ENCODE results near the gene NFIL3.
"Not testable (repeated sequence)": the region's sequence is repeated elsewhere in the genome, so short reads cannot be mapped to it uniquely, and the experiment has no call there.

NFIL3 gene

DNA sequence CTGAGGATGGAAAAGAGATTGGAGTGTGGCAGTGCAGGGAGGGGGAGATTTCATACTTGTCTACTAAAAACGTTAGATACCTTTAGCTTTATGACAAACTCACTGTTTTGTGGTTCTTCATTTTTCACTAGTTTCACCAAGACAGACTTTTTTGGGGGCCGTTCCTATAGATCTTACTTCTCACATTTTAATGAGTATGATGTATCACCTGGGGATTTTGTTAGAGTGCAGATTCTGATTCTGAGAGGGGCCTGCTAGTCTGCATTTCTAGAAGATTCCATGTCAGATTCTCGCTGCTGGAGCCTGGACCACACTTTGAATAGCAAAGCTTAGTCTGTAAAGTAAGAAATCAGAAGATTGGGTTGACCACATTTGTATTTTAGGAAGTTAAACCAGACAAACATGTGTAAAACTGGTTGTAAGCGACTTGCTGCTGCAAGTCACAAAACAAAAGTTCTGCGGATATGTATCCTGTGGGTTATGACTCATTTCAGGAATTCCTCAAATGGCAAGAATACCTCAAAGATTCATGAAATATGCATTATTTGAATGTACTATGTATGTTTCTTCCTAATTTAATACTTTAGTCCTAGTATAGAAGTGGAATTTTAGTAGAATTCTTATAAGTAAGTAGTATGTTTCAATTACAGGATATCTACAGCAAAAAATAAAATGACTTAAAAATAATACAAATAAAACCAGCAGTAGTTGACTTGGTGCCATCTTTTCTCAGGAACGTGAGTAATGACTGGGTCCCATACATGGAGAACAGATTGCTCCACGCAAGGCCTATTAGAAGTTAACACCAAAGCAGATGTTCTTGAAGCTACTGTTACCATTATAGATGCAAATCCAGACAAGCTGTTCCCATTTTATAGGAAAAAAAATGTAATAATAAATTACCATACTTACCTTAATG lies 27.8 kb downstream of the NFIL3 start:
- DNase-seq (ENCODE audit: low read depth in 3 of 3) = no peak

DNA sequence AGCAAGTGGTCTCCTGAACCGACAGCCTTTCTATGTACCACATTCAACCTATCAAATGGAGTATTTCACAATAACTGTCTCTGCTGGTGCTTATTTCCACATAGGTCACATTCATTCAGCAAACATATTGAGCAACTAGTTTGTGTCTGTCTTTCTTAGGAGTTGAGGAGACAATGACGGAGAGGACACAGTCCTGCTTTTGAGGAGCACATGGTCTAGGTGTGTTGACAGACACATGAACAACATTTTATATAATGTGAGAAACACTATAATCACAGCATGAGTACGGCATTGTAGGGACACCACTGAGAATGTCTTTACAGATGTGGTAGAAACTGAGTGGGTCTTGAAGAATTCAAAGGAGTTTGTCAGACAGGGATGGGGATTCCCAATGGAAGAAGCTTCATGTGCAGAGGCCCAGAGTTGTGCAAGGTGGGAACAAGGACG lies 28.5 kb downstream of the NFIL3 start:
- DNase-seq (ENCODE audit: low read depth in 3 of 3) = no peak

DNA sequence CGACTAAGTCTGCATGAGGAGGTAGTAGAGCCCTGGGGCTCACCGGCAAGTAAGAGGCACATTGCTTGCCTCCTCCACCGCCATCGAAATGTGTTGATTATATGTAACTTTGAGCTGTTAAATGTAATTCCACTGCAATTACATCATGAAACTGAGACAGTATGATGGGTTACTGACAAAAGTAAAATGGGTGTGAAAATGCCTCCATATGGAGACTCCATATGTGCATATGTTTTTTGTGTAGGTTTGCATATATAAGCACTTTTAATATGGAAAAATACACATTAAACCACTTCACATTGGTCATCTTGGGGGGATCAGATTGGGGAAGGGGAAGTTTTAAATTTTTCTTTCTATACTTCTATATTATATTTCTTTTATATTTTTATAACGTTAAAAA lies 29.8 kb downstream of the NFIL3 start:
- no peak for DNase-seq (ENCODE audit: low read depth in 3 of 3)

DNA sequence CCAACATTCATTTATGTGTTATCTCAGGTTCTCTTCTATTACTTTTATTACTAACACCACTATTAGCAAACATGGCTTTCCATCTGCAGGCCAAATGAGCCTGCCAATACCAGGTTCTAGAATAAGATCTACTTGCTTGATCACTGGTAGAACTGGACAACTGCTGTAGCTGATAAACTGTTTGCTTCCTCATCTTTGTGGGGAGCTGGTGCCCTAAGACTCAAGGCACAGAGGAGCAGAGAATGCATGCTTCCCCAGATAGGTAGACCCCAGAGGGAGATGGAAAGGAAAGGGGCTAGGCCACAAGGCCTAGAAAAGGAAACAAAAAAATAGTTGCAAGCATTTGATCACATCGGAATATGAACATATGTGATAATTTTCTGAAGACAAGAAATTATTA lies 31.2 kb downstream of the NFIL3 start:
- no peak for DNase-seq (ENCODE audit: low read depth in 3 of 3)

DNA sequence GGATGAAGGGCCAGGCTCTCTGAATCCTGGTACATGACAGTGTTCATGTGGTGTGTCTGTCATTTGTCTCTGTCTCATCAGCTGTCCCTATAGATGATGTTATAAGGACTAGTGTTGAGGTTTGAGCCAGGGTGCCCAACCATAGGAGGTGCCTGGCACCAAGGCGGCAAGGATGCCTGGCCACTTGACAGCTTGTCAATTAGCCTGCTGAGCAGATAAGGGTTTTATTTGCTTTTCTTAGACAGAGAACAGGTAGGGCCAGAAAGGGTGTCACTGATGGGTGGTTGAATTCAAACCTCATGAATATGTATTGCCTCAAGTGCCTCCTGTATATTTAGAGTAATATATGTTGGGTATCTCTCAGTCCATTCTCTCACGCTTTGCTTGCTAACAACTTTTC lies 31.8 kb downstream of the NFIL3 start:
- no peak for DNase-seq (ENCODE audit: low read depth in 3 of 3)

DNA sequence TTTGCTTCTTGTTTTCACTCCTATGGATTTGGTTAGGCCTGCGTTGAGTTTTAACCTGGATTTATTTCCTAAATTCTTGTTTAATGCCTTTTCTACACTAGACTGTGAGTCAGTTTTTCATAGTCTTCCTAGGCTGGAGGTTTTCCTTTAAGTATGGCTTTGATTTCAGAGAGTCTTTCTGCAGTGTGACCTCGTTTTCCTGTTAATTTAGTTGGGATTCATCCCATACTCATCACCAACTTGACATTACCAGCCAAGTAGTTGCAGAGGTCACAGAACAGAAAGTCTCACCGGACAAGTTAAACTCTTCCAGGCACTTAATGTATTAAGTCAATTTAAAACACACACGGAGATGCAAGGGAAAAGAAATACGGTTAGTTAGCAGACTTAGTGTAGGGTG lies 32.2 kb downstream of the NFIL3 start:
- DNase-seq (ENCODE audit: low read depth in 3 of 3) = no peak

DNA sequence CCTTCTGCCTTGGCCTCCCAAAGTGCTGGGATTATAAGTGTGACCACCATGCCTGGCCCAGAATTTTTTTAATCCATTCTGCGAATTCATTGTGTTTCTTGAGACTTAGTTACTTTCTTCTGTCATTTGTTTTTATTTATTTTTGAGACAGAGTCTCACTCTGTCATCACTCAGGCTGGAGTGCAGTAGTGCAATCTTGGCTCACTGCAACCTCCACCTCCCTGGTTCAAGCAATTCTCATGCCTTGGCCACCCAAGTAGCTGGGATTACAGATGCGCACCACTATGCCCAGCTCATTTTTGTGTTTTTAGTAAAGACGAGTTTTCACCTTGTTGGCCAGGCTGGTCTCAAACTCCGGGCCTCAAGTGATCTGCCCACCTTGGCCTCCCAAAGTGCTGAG lies 33.9 kb downstream of the NFIL3 start:
- not testable (repeated sequence) for DNase-seq (ENCODE audit: low read depth in 3 of 3)

DNA sequence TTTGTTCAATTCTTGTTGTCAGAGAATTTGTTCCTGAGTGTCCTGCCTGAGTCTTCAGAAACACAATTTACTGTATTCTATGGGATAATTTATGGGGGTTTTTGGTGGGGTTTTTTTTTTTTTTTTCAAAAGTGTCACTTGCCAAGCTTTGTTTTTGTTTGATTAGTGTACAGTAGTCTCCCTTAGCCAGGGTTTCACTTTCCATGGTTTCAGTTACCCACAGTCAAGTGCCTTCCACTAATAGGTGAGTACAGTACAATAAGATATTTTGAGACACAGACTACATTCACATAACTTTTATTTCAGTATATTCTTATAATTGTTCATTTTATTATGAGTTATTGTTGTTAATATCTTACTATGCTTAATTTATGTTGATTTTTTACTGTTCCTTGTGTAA lies 36.9 kb downstream of the NFIL3 start:
- DNase-seq (ENCODE audit: low read depth in 3 of 3) = no peak

DNA sequence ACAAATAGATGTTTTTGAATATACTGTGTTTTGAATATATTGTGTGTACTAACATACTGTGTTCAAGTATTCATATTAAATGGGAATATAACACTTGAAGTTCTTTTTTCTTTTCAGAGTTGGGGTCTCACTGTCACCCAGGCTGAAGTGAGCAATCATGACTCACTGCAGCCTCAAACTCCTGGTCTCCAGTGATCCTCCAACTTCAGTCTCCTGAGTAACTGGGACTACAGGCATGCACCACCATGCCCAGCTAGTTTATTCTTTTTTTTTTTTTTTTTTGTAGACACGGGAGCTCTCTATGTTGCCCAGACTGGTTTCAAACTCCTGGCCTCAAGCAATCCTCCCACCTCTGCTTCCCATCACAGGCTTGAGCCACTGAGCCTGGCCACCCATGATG lies 38.7 kb downstream of the NFIL3 start:
- DNase-seq (ENCODE audit: low read depth in 3 of 3) = no peak

DNA sequence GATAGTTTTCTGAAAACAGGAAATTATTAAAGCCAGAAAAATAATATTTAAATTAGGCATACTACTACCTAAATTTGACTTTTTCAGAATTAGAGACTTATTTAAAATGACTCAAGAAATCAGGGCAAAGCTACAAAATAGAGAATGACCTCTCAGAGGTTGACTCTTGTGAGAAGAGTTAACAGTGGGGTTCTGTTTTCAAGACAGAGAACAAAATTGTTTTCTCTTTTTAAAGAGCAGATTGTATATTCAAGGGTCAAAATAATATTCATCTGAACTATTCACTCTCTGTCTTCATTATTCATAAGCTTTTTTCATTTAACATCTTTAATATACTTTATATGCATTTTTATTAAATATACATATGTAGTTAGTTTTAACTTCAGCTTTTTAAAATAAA lies 40.1 kb downstream of the NFIL3 start:
- no peak for DNase-seq (ENCODE audit: low read depth in 3 of 3)

DNA sequence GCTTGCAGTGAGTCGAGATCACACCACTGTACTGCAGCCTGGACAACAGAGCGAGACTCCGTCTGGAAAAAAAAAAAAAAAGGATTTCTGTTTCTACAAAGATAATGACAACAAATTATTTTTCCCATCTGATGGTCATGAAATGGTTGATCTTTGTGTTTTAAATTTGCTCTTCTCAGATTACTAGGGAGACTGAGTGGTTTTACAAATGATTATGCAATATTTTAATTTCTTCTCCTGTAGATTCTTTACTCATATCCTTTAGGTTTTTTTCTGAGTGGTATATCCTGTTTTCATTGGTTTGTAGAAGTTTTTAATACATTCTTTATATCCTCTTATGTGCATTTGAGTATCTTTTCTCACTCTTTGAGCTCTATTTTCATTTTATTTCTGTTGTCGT lies 41.3 kb downstream of the NFIL3 start:
- DNase-seq (ENCODE audit: low read depth in 3 of 3) = no peak

DNA sequence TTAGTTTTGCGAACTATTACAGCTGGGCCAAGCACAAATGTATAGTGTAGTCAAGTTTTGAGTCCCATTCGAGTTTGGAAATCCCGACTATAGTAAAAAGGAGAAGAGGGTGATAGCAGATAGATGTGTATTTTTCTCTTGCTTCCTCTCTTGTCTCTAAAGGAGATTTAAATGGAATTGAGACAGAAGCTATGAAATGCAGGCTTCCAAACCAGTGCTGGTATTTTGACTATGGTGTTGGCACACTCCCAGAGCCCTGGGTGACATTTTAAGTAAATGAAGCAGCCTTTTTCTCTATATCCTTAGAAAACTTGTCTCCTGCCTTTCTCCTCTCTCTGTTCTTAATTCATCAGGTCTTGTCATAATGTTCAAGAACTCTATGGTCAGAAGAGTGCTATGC lies 44.2 kb downstream of the NFIL3 start:
- no peak for DNase-seq (ENCODE audit: low read depth in 3 of 3)

DNA sequence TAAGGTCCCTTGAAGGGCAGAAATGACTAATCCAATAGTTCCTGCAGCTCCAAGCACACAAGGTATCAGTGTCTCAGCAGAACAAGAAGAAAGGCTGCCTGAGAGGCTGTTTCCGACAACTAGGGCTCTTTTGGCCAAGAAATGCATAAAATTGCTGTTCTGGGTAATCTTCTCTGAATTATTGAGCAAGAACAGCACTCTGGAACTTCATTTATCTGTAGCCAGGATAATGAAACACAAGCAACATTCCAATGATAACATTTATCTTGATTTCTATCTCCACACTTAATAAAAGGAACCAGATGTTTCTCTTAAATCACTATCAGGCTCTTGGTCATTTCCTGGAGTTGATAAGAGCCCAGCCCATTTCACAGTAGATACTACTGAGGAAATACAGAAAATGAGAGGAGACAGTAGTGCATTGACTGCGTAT lies 44.9 kb downstream of the NFIL3 start:
- no peak for DNase-seq (ENCODE audit: low read depth in 3 of 3)

DNA sequence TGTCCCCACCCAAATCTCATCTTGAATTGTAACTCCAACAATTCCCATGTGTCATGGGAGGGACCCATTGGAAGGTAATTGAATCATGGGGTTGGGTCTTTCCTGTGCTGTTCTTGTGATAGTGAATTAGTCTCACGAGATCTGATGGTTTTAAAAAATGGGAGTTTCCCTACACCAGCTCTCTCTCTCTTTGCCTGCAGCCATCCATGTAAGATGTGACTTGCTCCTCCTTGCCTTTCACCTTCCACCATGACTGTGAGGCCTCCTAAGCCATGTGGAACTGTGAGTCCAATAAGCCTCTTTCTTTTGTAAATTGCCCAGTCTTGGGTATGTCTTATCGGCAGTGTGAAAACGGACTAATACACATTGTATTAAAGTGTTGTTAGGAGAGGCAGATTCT lies 45.6 kb downstream of the NFIL3 start:
- DNase-seq (ENCODE audit: low read depth in 3 of 3) = not testable (repeated sequence)

DNA sequence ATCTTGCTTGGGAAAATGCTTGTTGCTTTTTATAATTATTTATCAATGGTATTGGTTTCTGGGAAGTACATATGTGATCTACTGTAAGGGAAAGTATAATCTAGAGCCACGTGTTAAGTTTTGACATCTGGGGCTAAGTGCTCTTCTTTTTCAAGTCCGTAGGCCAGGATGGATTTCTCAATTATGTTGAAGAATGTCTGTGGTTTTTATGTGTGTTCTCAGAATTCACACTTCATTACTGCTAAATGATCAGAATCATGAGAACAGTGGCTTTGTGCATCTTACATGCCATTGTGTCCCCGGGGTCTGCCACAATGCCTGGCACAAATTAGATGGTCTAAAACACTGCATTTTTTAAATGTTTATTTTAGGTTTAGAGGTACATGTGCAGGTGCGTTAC lies 47.4 kb downstream of the NFIL3 start:
- no peak for DNase-seq (ENCODE audit: low read depth in 3 of 3)

DNA sequence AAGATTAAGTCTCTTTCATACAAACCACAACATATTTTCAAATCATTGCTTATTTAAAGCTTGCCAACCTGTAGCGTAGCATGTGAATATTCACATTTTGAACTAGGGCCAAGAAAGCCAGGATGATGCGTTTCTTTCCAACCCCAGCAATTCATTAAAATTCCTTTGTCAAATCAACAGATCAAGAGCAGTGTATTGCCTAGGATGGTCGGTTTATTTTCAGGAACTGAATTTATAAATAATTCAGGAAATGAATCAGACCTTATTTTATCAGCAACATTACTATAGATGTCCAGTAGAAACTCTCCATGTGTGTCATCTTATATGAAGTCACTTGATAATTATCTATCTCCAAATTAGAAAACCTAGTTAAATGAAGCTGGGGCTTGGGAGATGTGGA lies 48.7 kb downstream of the NFIL3 start:
- no peak for DNase-seq (ENCODE audit: low read depth in 3 of 3)

DNA sequence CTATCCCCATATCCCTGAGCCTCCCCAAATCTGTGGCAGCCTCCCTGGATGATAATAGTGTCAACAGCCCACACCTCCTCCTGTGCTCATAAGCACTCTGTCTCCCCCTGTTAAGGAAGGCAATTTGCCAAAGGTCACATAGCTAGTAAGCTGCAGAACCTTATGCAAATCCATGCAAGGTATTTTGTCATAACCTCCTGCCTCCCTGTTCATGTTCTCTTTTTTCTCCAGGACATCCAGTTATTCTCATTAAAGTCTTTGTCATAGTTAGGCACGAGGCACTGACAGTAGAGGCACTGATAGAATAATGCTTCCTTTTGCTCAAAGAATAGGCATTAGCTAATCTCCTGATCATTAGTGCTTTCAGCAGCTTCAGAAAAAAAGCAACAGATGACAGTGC lies 51.7 kb downstream of the NFIL3 start:
- DNase-seq (ENCODE audit: low read depth in 3 of 3) = no peak

DNA sequence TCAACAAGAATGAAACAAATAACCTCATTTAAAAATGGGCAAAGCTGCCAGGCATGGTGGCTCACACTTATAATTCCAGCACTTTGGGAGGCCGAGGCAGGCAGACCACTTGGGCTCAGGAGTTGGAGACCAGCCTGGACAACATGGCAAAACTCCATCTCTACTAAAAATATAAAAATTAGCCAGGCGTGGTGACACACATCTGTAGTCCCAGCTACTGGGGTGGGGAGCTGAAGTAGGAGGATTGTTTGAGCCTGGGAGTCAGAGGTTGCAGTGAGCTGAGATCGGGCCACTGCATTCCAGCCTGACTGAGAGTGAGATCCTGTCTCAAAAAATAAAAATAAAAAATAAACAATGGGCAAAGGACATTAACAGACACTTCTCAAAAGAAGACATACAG lies 53.6 kb downstream of the NFIL3 start:
- DNase-seq (ENCODE audit: low read depth in 3 of 3) = not testable (repeated sequence)

DNA sequence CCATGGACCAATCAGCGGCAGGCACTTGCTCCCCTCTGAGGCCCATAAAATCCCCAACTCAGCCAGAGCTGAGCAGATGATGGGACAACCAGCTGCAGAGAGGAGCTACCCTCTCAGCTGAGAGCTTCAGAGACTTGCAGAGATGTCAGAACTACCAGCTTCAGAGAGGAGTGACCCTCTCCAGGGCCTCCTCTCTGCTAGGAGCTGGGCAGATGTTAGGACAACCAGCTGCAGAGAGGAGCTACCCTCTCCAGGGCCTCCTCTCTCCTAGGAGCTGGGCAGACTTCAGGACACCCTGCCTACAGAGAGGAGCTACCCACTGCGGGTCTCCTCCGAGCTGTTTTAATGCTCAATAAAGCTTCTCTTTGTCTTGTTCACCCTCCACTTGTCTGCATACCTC lies 58.9 kb downstream of the NFIL3 start:
- no peak for DNase-seq (ENCODE audit: low read depth in 3 of 3)

DNA sequence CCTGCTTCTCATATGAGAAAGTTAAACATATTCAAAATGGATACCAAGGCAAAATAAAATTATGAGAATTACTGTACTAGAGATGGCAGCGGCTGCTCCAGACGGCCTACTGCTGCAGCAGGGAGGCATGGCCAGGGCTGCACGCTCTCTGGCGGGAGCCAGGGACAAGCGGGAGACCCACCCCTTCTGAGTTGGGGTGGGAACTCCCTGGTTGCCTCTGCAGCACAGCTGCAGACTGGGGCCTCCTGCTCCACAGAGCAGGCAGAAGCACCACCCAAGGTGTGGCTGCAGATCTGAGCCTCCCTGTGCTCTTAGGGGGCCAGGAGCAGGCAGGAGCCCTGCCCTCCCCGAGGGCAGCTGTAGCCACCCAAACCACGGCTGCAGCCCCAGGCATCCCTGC lies 59.6 kb downstream of the NFIL3 start:
- DNase-seq (ENCODE audit: low read depth in 3 of 3) = no peak

DNA sequence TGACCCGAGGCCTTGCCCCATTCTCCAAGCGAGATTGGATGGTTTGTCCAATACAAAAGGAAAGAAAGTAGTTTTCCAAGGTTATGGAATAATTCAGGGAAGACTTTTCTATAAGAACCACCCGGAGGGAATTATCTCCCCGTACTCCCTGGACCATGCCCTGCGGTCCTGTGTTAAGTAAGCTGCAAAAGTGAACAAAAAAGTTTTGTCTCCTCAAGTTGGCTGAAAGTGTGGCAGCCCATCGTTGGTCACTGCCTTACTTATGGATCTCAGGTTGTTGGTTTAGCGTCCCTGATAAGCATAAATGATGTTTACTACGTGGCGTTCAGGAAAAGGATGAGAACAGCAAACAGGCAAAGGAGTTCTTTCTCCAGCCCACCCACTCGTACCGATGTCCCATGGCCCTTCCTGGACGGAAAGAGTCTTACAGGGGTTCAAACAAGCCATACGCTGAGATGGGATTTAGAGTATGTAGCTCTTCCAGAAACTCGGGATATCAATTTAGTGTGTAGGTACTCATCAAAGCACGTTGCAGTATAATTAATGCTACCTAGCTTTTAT lies 61.5 kb downstream of the NFIL3 start:
- no peak for DNase-seq (ENCODE audit: low read depth in 3 of 3)

DNA sequence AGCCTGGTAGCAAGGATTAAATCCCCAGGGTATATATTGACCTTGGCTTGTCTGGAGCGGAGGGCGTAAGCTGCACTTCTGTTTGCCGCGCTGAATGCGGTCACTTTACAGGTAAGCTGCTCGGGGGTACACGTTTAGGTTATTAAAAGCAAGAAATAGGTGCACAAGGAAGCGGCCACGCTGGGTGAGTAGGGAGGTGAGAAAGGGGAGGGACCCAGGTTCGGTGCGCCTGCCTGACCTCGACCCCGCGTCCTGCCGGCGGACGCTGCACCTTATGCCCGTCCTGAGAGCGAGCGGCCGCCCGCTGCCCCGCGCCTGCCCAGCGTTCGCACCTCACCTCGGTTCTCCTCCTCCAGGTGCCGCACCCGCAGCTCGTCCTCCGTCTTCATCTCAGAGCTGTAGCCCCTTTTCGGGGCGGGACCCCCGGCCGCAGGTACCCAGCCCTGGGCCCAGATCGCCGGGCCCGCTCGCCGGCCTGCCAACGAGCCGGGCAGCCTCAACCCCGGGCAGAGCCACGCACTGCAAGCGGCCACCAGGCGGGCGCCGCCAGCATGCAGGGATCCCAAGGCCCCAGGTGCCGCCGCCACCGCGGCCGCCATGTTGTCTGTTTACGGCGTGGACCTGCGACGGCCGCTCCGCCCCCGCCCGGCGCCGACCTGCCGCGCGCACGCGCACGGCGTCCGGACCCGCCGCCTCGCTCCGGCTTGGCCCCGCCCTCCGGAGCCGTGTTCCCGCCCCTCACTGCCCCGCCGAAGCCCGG lies 62.2 kb downstream of the NFIL3 start, which contains the start of gene AUH:
Gene AUH (minus strand): TSS at position 628 of the 760 bp plus-strand sequence. CDS start 29 bp downstream, at position 599.
- DNase-seq (ENCODE audit: low read depth in 3 of 3) = peak; percentile 71 to 74 (median 74)

All from stimulated activated CD4-positive, alpha-beta T cell treated with anti-CD3 and anti-CD28 coated beads, TNF-alpha, amount 100 ng/mL, for 4 hours (primary cell).